Raji (cell line): ENCODE measurements around the gene RNF130.

ENCODE experiments used
- POLR2A ChIP-seq: IDR thresholded peaks from 2 replicates; pipeline ENCODE4 v1.6.1; 2011; ENCODE audit warnings: low read depth, low read length, control low read depth; ENCODE audit not compliant: insufficient read depth

RNF130 gene

DNA sequence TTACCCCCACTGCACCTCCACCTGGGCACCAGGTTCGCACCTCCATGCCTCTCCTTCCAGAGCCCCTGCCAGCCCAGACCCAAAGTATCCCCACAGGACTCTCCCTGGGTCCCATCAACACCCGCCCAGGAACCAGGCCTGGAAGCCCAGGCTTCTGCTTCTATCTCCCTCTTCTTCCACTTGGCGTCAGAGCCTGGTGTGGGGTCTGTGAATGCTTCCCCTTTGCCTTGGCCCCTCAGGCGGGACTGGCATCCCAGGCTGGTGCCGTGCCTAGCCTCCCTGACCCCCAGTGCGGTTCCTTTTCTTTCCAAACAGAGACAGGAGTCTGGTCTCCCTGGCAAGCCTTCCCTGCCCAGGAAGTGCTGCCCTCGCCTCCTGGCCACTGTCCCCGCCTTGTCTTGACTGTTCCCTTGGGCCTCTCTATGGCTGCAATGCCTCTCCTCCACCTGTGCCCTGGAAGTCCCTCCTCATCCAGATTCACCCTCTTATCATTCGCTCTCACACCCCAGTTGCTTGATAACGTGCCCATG is 156.1 kb downstream of the RNF130 start:
- no peak for TF ChIP-seq POLR2A

GRCh38 chr5:179914032-179914755 is 157.4 kb downstream of the RNF130 start:
- no peak for TF ChIP-seq POLR2A

DNA sequence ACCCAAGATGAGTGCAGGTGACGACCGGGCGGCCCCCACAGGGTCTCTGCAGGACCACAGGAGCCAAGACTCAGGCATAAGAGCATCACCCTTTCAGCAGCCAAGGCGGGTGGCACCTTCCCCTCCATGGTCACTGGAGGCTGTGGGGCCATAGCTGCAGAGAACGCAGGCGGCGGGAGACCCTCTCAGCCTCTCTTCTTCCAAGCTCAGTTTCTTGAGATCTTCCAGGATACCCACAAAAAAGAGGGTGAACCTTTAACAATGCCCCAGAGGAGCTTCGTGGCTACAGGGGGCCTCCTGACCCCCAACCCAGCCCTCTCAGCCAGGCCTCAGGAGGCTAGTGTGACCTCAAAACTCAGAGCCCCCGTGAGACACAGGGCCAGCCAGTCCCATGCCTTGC is 158.1 kb downstream of the RNF130 start:
- no peak for TF ChIP-seq POLR2A

GRCh38 chr5:179912951-179913350 is 158.6 kb downstream of the RNF130 start:
- no peak for TF ChIP-seq POLR2A

- TF ChIP-seq POLR2A = no peak
Observed at GRCh38 chr5:179912386-179912785, 159.2 kb downstream of the RNF130 start.

GRCh38 chr5:179909224-179909623 is 162.3 kb downstream of the RNF130 start:
- no peak for TF ChIP-seq POLR2A

GRCh38 chr5:179908528-179908927 is 163.0 kb downstream of the RNF130 start:
- no peak for TF ChIP-seq POLR2A

- peak; percentile 82 for TF ChIP-seq POLR2A
Observed at GRCh38 chr5:179907556-179908324, 163.8 kb downstream of the RNF130 start, which contains the start of gene TBC1D9B. TBC1D9B (minus strand) TSS chr5:179907897; CDS start chr5:179907821, 76 bp downstream.

GRCh38 chr5:179906795-179907555 is 164.6 kb downstream of the RNF130 start:
- no peak for TF ChIP-seq POLR2A

GRCh38 chr5:179906294-179906794 is 165.2 kb downstream of the RNF130 start:
- no peak for TF ChIP-seq POLR2A

DNA sequence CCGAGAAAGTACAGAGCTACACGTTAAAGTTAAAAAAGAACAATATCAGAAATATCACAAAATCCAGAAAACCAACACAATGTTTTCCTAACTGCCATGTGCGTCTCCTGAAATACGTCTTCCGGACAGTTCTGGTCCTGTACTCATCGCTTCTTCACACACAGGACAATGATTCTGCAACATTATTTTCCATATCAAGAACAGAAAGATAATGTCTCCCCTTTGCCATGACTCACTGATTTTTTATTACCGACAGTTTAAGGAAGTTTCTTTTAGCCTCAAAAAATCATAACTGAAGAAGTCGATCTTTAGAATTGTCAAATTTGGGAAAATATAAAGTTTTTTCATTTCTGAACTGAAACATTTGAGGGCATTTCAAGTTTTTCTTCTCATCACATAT is 166.4 kb downstream of the RNF130 start:
- no peak for TF ChIP-seq POLR2A
